H1 (cell line): ENCODE results near the gene GCSAM. TPM values are rescaled to one million over a fixed set of nuclear protein-coding genes. Genes with fewer than 3 reads are reported as not detected.

Experiments
- CBX5 ChIP-seq: fragments of 300-800, 300-1000 bp; sonication (generic); IDR thresholded peaks from 2 replicates; pipeline ENCODE4 v1.7.1; 2016; ENCODE audit warnings: antibody characterized with exemption, low read length, low read depth
- CHD7 ChIP-seq: fragments of 300-600 bp; sonication (generic); IDR thresholded peaks from 2 replicates; pipeline ENCODE4 v1.7.1; 2012; ENCODE audit warnings: low read length, moderate library complexity, mild to moderate bottlenecking, inconsistent platforms; ENCODE audit not compliant: insufficient replicate concordance
- JUN ChIP-seq: IDR thresholded peaks from 2 replicates; pipeline ENCODE4 v1.6.1; 2011; ENCODE audit warnings: low read depth, mild to moderate bottlenecking, improper control_type of control experiment, low read length
- RFX5 ChIP-seq: IDR thresholded peaks from 2 replicates; pipeline ENCODE4 v1.6.1; 2011; ENCODE audit warnings: low read depth, low read length, improper control_type of control experiment, borderline replicate concordance
- SIRT6 ChIP-seq: IDR thresholded peaks from one replicate; pipeline ENCODE4 v1.7.1; 2012; ENCODE audit warnings: low read length, inconsistent platforms
- polyA plus RNA-seq, 7 experiments: library from polyadenylated mRNA; depleted of rRNA in 3 of 7; stranded (reverse) in 5 of 7; unstranded in 2 of 7; fragments of >200 nt in 5 of 7; fragments of 200-250 nt in 2 of 7; gene quantifications; 1 replicate in 5 of 7; 2 replicates in 1 of 7; 4 replicates in 1 of 7; pipeline versions ENCODE4 v1.2.1 to v1.2.3, GENCODE V29; 2011 to 2013; ENCODE audit warnings: missing spikeins in 2 of 7, mixed read lengths in 2 of 7
- total RNA-seq: library from RNA; stranded (reverse); fragmentation: NEBNext Ultra II Directional; extraction: Animal tissue kit (Norgen Biotek cat#: 25700); gene quantifications from 2 replicates; pipeline ENCODE4 v1.2.1, GENCODE V29; 2021

The GCSAM gene
- total and polyA plus RNA-seq, 2 of the 8 experiments (the other 6 are each of a cell fraction or from before 2014, with no cell fraction given) = not detected

GRCh38 chr3:112149136-112149535 is 16.1 kb upstream of the GCSAM start (continued):
- TF ChIP-seq CHD7 = no peak
- TF ChIP-seq RFX5 = no peak
- no peak for TF ChIP-seq CBX5
- no peak for TF ChIP-seq SIRT6
- no peak for TF ChIP-seq JUN
